ENCODE results near the gene SEMA4A.

SEMA4A gene

GRCh38 chr1:156212833-156213643, 59.7 kb downstream of the SEMA4A start, which contains the start of gene PMF1 (continued):
- TF ChIP-seq ZNF280D (tag by site-specific recombination; IDR thresholded peaks at IDR 0.05), result 0 out of 2 replicates have a peak, but pooled peaks have one; percentile 7
- no peak for TF ChIP-seq ZNF426 (tag by site-specific recombination; IDR thresholded peaks at IDR 0.05)
- TF ChIP-seq ZSCAN16 (tag by site-specific recombination; IDR thresholded peaks at IDR 0.05), result no peak
- no peak for TF ChIP-seq ZBTB7A (tag by site-specific recombination; IDR thresholded peaks at IDR 0.05; ENCODE audit: low read depth)
- no peak for TF ChIP-seq ZNF768 (tag by site-specific recombination; IDR thresholded peaks at IDR 0.05)
- no peak for TF ChIP-seq ZBTB6 (tag by site-specific recombination; IDR thresholded peaks at IDR 0.05)
- TF ChIP-seq ZNF155 (tag by site-specific recombination; IDR thresholded peaks at IDR 0.05), result no peak
- TF ChIP-seq PBX3 (CRISPR knock-in tag; IDR thresholded peaks at IDR 0.05), result no peak
- TF ChIP-seq ZNF16 (tag by site-specific recombination; IDR thresholded peaks at IDR 0.05; ENCODE audit: low read depth), result no peak
- TF ChIP-seq ZNF830 (tag by site-specific recombination; IDR thresholded peaks at IDR 0.05; ENCODE audit: low read depth), result no peak
- peak; percentile 73 for TF ChIP-seq ZFP69B (tag by site-specific recombination; IDR thresholded peaks at IDR 0.05)
- 0 out of 2 replicates have a peak, but pooled peaks have one; percentile 41 for TF ChIP-seq ZNF366 (tag by site-specific recombination; conservative IDR thresholded peaks at IDR 0.05)
- no peak; the same call in 1 of the 2 replicates for TF ChIP-seq ZNF558 (tag by site-specific recombination; IDR thresholded peaks at IDR 0.05)
- TF ChIP-seq ZSCAN4 (tag by site-specific recombination; IDR thresholded peaks at IDR 0.05), result no peak
- 0 out of 2 replicates have a peak, but pooled peaks have one; percentile 18 for TF ChIP-seq GLI4 (tag by site-specific recombination; IDR thresholded peaks at IDR 0.05)
- TF ChIP-seq ZBTB49 (tag by site-specific recombination; IDR thresholded peaks at IDR 0.05; ENCODE audit: low read depth), result no peak
- TF ChIP-seq TCF7L2 (IDR thresholded peaks at IDR 0.05; ENCODE audit: borderline replicate concordance, low read depth, low read length), result no peak
- TF ChIP-seq ZNF324 (tag by site-specific recombination; IDR thresholded peaks at IDR 0.05), result peak; percentile 86
- TF ChIP-seq ZNF600 (tag by site-specific recombination; IDR thresholded peaks at IDR 0.05), result peak; percentile 67; the same call in 1 of the 2 replicates
- TF ChIP-seq ZNF211 (tag by site-specific recombination; IDR thresholded peaks at IDR 0.05; ENCODE audit: low read depth), result no peak
- no peak for TF ChIP-seq ZNF18 (tag by site-specific recombination; IDR thresholded peaks at IDR 0.05)
- TF ChIP-seq ZNF707 (tag by site-specific recombination; IDR thresholded peaks at IDR 0.05), result no peak
- TF ChIP-seq ZNF692 (tag by site-specific recombination; IDR thresholded peaks at IDR 0.05), result peak; percentile 62; the same call in 1 of the 2 replicates
- TF ChIP-seq ZNF521 (tag by site-specific recombination; IDR thresholded peaks at IDR 0.05), result no peak
- TF ChIP-seq ZNF341 (tag by site-specific recombination; IDR thresholded peaks at IDR 0.05; ENCODE audit: low read depth), result peak; percentile 83
- TF ChIP-seq ZFP3 (tag by site-specific recombination; IDR thresholded peaks at IDR 0.05; ENCODE audit: low read depth), result no peak

All from HEK293 (cell line).